GM12878 (cell line): ENCODE data around the gene DVL2. TPM values are rescaled to one million over a fixed set of nuclear protein-coding genes. Genes with fewer than 3 reads are reported as not detected.

Source experiments
- ATAC-seq: fragments of 200-7000 bp; cut with Tn5 transposase; 3 replicates; pipeline ENCODE4 v1.9.1; 2020; ENCODE audit warnings: mild to moderate bottlenecking, moderate library complexity
- BruUV-seq: library from RNA; stranded (reverse); fragments of 400-500 nt; replicated peaks from 2 replicates; lab custom pipeline; 2021; lab: Mats Ljungman, UMichigan
- CTCF ChIA-PET: fragments of 300-600 bp; sonication (Branson Sonifier 250); formaldehyde crosslinking; extraction: SDS; loops from one replicate; lab custom pipeline; 2021; ENCODE audit warnings: inconsistent platforms; lab: Yijun Ruan, JAX
- POLR2A ChIA-PET: fragments of 350-600 bp; formaldehyde crosslinking; extraction: SDS; loops from one replicate; lab custom pipeline; 2021; ENCODE audit warnings: inconsistent platforms; lab: Charles Lee
- RAD21 ChIA-PET: fragments of 300-600 bp; sonication (Branson Sonifier 250); formaldehyde crosslinking; loops from one replicate; lab custom pipeline; 2023; ENCODE audit warnings: antibody characterized with exemption; ENCODE audit not compliant: unreplicated experiment; lab: Charles Lee
- SMC1A ChIA-PET: fragments of 300-600 bp; sonication (Branson Sonifier 250); formaldehyde crosslinking; loops from one replicate; lab custom pipeline; 2023; ENCODE audit not compliant: unreplicated experiment, uncharacterized antibody; lab: Charles Lee
- DNase-seq: peaks from one replicate; pipeline ENCODE4 v3.0.0-alpha.2; 2011; ENCODE audit warnings: low read depth, low spot score
- FAIRE-seq: peaks from 3 replicates; lab custom pipeline; 2011; peaks lifted over from hg19 to GRCh38; lab: Jason Lieb, UNC
- H2AFZ ChIP-seq: 2 replicates; pipeline ENCODE4 v1.6.0; 2011; ENCODE audit warnings: low read depth, low read length, control low read depth; ENCODE audit not compliant: control insufficient read depth
- H3K27ac ChIP-seq: 2 replicates; pipeline ENCODE4 v1.5.1; 2011; ENCODE audit warnings: control low read depth; ENCODE audit not compliant: control insufficient read depth, insufficient read depth
- H3K27me3 ChIP-seq, 2 experiments: replicated peaks in 1 of 2; 2 replicates each; pipeline versions ENCODE4 v1.6.0 to v1.6.1; 2011; ENCODE audit warnings: low read length in 1 of 2; ENCODE audit not compliant: control insufficient read depth in 2 of 2, insufficient read depth in 2 of 2
- H3K36me3 ChIP-seq, 2 experiments: 2 replicates each; pipeline ENCODE4 v1.5.1; 2011; ENCODE audit warnings: low read length in 1 of 2; ENCODE audit not compliant: control insufficient read depth in 2 of 2, insufficient read depth in 2 of 2
- H3K4me1 ChIP-seq: 2 replicates; pipeline ENCODE4 v1.6.1; 2011; ENCODE audit warnings: mild to moderate bottlenecking, low read length, moderate library complexity, mixed read lengths; ENCODE audit not compliant: control insufficient read depth, insufficient read depth
- H3K4me2 ChIP-seq: 2 replicates; pipeline ENCODE4 v1.6.0; 2011; ENCODE audit warnings: control low read depth; ENCODE audit not compliant: control insufficient read depth, insufficient read depth
- H3K4me3 ChIP-seq: fragments of 200-600 bp; sonication (generic); 2 replicates; pipeline ENCODE4 v1.5.1; 2016
- H3K79me2 ChIP-seq: 2 replicates; pipeline ENCODE4 v1.6.0; 2011; ENCODE audit warnings: low read length; ENCODE audit not compliant: control insufficient read depth, insufficient read depth
- H3K9ac ChIP-seq: 2 replicates; pipeline ENCODE4 v1.8.0; 2011; ENCODE audit warnings: low read length, control low read depth, mixed read lengths; ENCODE audit not compliant: control insufficient read depth, insufficient read depth
- H3K9me3 ChIP-seq: replicated peaks from 3 replicates; pipeline ENCODE4 v1.5.1; 2011; ENCODE audit warnings: mild to moderate bottlenecking, low read length; ENCODE audit not compliant: control insufficient read depth, insufficient read depth
- H4K20me1 ChIP-seq: 2 replicates; pipeline ENCODE4 v1.6.0; 2011; ENCODE audit not compliant: control insufficient read depth, insufficient read depth
- DPF2 ChIP-seq: fragments of 450-650 bp; IDR thresholded peaks from 2 replicates; pipeline ENCODE4 v1.6.1; 2017; ENCODE audit warnings: mild to moderate bottlenecking
- EZH2 ChIP-seq: IDR thresholded peaks from 2 replicates; pipeline ENCODE4 v1.6.1; 2012; ENCODE audit warnings: low read depth, mild to moderate bottlenecking, control low read depth, inconsistent platforms, low read length, borderline replicate concordance; ENCODE audit not compliant: control insufficient read depth
- FOS ChIP-seq: IDR thresholded peaks from 3 replicates; pipeline ENCODE4 v1.6.1; 2011; ENCODE audit warnings: borderline replicate concordance; ENCODE audit not compliant: insufficient read length; ENCODE audit errors: extremely low read depth
- GABPA ChIP-seq: IDR thresholded peaks from 2 replicates; pipeline ENCODE4 v1.6.1; 2014; ENCODE audit warnings: antibody characterized with exemption, low read depth, mild to moderate bottlenecking, inconsistent platforms
- HDGF ChIP-seq: fragments of 450-650 bp; IDR thresholded peaks from 2 replicates; pipeline ENCODE4 v1.6.1; 2016; ENCODE audit warnings: antibody characterized with exemption
- HSF1 ChIP-seq: fragments of 150-350 bp; IDR thresholded peaks from 2 replicates; pipeline ENCODE4 v1.6.1; 2014; ENCODE audit warnings: mild to moderate bottlenecking, low read depth, low read length
- JUNB ChIP-seq: IDR thresholded peaks from 2 replicates; pipeline ENCODE4 v1.6.1; 2016; ENCODE audit warnings: antibody characterized with exemption, mild to moderate bottlenecking
- MTA2 ChIP-seq: fragments of 450-650 bp; IDR thresholded peaks from 2 replicates; pipeline ENCODE4 v1.6.1; 2016; ENCODE audit warnings: low read depth, mild to moderate bottlenecking, moderate library complexity
- MXI1 ChIP-seq: fragments of 150-350 bp; IDR thresholded peaks from 2 replicates; pipeline ENCODE4 v1.6.1; 2011; ENCODE audit warnings: low read depth, mild to moderate bottlenecking, inconsistent platforms, low read length, improper control_type of control experiment
- MYC ChIP-seq: IDR thresholded peaks from 2 replicates; pipeline ENCODE4 v1.6.1; 2011; ENCODE audit warnings: mild to moderate bottlenecking, low read length, moderate library complexity, inconsistent platforms; ENCODE audit not compliant: insufficient read depth, insufficient replicate concordance, insufficient read length, severe bottlenecking
- NFIC ChIP-seq: IDR thresholded peaks from 2 replicates; pipeline ENCODE4 v1.6.1; 2012; ENCODE audit warnings: low read depth, mild to moderate bottlenecking, inconsistent platforms, low read length, moderate library complexity
- NKRF ChIP-seq: fragments of 450-650 bp; conservative IDR thresholded peaks from 2 replicates; pipeline ENCODE4 v1.6.1; 2017; ENCODE audit warnings: mild to moderate bottlenecking, moderate library complexity
- NR2F1 ChIP-seq: fragments of 450-650 bp; conservative IDR thresholded peaks from 2 replicates; pipeline ENCODE4 v1.6.1; 2017; ENCODE audit warnings: mild to moderate bottlenecking
- NRF1 ChIP-seq: conservative IDR thresholded peaks from 2 replicates; pipeline ENCODE4 v1.6.1; 2011; ENCODE audit warnings: mild to moderate bottlenecking, low read depth, low read length, improper control_type of control experiment
- PKNOX1 ChIP-seq: fragments of 450-650 bp; IDR thresholded peaks from 2 replicates; pipeline ENCODE4 v1.6.1; 2016; ENCODE audit warnings: mild to moderate bottlenecking
- POLR2AphosphoS5 ChIP-seq: IDR thresholded peaks from 2 replicates; pipeline ENCODE4 v1.6.1; 2011; ENCODE audit warnings: mild to moderate bottlenecking, low read length, inconsistent platforms
- RBBP5 ChIP-seq: fragments of 200-600 bp; sonication (generic); conservative IDR thresholded peaks from 2 replicates; pipeline ENCODE4 v1.6.1; 2016
- SIN3A ChIP-seq: IDR thresholded peaks from 2 replicates; pipeline ENCODE4 v1.6.1; 2012; ENCODE audit warnings: low read depth, low read length, improper control_type of control experiment
- SIX5 ChIP-seq: IDR thresholded peaks from 2 replicates; pipeline ENCODE4 v1.6.1; 2011; ENCODE audit warnings: mild to moderate bottlenecking, low read depth, low read length, moderate library complexity; ENCODE audit not compliant: severe bottlenecking
- TAF1 ChIP-seq: IDR thresholded peaks from 2 replicates; pipeline ENCODE4 v1.6.1; 2011; ENCODE audit warnings: mild to moderate bottlenecking, low read depth, low read length, borderline replicate concordance
- WGBS: methylation state at CpG from one replicate; pipeline ENCODE4 v1.1.6; 2016; ENCODE audit warnings: low lambda C conversion rate; ENCODE audit not compliant: insufficient replicate concordance, insufficient coverage; ENCODE audit errors: missing lambda C conversion rate; 5-methylcytosine and 5-hydroxymethylcytosine counted together
- in situ Hi-C: fragments of 300-500 bp; cut with MboI; formaldehyde crosslinking; loops from 9 replicates; pipeline ENCODE4 v1.14.3; 2018; ENCODE audit warnings: mixed read lengths
- intact Hi-C: fragments of 100-400 bp; cut with micrococcal nuclease; formaldehyde crosslinking; loops from one replicate; pipeline ENCODE4 v1.14.2; 2022; ENCODE audit not compliant: unreplicated experiment
- polyA plus RNA-seq, 11 experiments: library from polyadenylated mRNA; depleted of rRNA in 4 of 11; unstranded in 6 of 11; stranded (reverse) in 5 of 11; fragments of >200 nt; fragmentation: Nextera tagmentation in 4 of 11; fragmentation: Illumina TruSeq in 1 of 11; extraction: Ambion mirVana in 4 of 11; extraction: Trizol in 1 of 11; gene quantifications; 1 replicate in 1 of 11; 2 replicates in 10 of 11; pipeline versions ENCODE4 v1.2.1 to v1.2.3, GENCODE V29; 2011 to 2016; ENCODE audit warnings: inconsistent platforms in 2 of 11, missing spikeins in 2 of 11, low read depth in 1 of 11
- total RNA-seq, 4 experiments: library from RNA; depleted of rRNA in 3 of 4; stranded (reverse); fragments of >200 nt in 3 of 4; fragmentation: Illumina TruSeq in 1 of 4; extraction: Trizol in 1 of 4; gene quantifications; 2 replicates each; pipeline versions ENCODE4 v1.2.1 to v1.2.3, GENCODE V29; 2013 to 2021

DVL2 gene
- total and polyA plus RNA-seq, 10 of the 15 experiments (the other 5 are each of a cell fraction or from before 2014, with no cell fraction given), result 0.97 to 44.8 (median 23.2) TPM

GRCh38 chr17:7237761-7238419, 3.6 kb upstream of the DVL2 start:
- Histone ChIP-seq H3K4me1 (peaks cover 25% of the 10 kb centered on the region), H2AFZ (no peak overlapping the region), H3K4me2 (peak overlapping the region; percentile 49; the same call in 1 of the 2 replicates), H3K27me3 (no peaks in the 10 kb centered on the region), H3K4me3 (peak overlapping the region; percentile 70), H3K9me3 (no peaks in the 10 kb centered on the region), H3K79me2 (peaks cover 62% of the 10 kb centered on the region), H3K27ac (peak overlapping the region; percentile 74), H4K20me1 (no peaks in the 10 kb centered on the region), H3K36me3 (peaks cover 6 to 14% of the 10 kb centered on the region in 2 experiments), H3K9ac (peak overlapping the region; percentile 95)
- ChIA-PET POLR2A (interaction anchor here (0.6 to 7.3 kb wide), 6 partner anchors 12 to 1728 kb away, joined by 3 to 99 read pairs (median 8); partner anchors contain the start of genes ACADVL, CTDNEP1, CYB5D1 and DLG4), CTCF (interaction anchor here (0.6 to 6.0 kb wide), 3 partner anchors 17 to 271 kb away, joined by 4 to 70 read pairs (median 5); partner anchors contain the start of genes ACADVL and DLG4), RAD21 (interaction anchor here (0.7 to 6.3 kb wide), 7 partner anchors 12 to 198 kb away, joined by 3 to 51 read pairs (median 5); partner anchors contain the start of genes ACADVL, CTDNEP1, DLG4 and ELP5), SMC1A (interaction anchor here (1.1 to 2.0 kb wide), 3 partner anchors 12 to 18 kb away, joined by 3 to 4 read pairs (median 3); partner anchors contain the start of genes ACADVL and DLG4)
- no TSS peak for BruUV-seq
- 2% methylated on average over 20 of the region's 73 CpGs for WGBS
- intact Hi-C loops (loop anchor here (2.0 kb wide), 1 partner anchor 23 kb away; no protein-coding TSS in a partner anchor), in situ Hi-C loops (no loop called here)
- FAIRE-seq (no peak), ATAC-seq (peak; percentile 54), DNase-seq (no peak)
- TF ChIP-seq DPF2 (peak; percentile 34; the same call in 1 of the 2 replicates), NRF1 (no peak), POLR2AphosphoS5 (peak; percentile 55; the same call in 1 of the 2 replicates), FOS (no peak), EZH2 (no peak), NKRF (0 out of 2 replicates have a peak, but pooled peaks have one; percentile 26), NFIC (no peak), SIN3A (0 out of 2 replicates have a peak, but pooled peaks have one; percentile 28), JUNB (no peak), RBBP5 (no peak), TAF1 (no peak), NR2F1 (no peak), PKNOX1 (no peak), GABPA (no peak), MXI1 (no peak), SIX5 (no peak), MYC (no peak), HDGF (no peak), MTA2 (no peak), HSF1 (no peak)
